GM12878 (cell line): ENCODE results near the gene CREBRF. TPM values are rescaled to one million over a fixed set of nuclear protein-coding genes. Genes with fewer than 3 reads are reported as not detected.

Experiments
- ATAC-seq: fragments of 200-7000 bp; cut with Tn5 transposase; 3 replicates; pipeline ENCODE4 v1.9.1; 2020; ENCODE audit warnings: mild to moderate bottlenecking, moderate library complexity
- BruUV-seq: library from RNA; stranded (reverse); fragments of 400-500 nt; replicated peaks from 2 replicates; lab custom pipeline; 2021; lab: Mats Ljungman, UMichigan
- CTCF ChIA-PET: fragments of 300-600 bp; sonication (Branson Sonifier 250); formaldehyde crosslinking; extraction: SDS; loops from one replicate; lab custom pipeline; 2021; ENCODE audit warnings: inconsistent platforms; lab: Yijun Ruan, JAX
- POLR2A ChIA-PET: fragments of 350-600 bp; formaldehyde crosslinking; extraction: SDS; loops from one replicate; lab custom pipeline; 2021; ENCODE audit warnings: inconsistent platforms; lab: Charles Lee
- RAD21 ChIA-PET: fragments of 300-600 bp; sonication (Branson Sonifier 250); formaldehyde crosslinking; loops from one replicate; lab custom pipeline; 2023; ENCODE audit warnings: antibody characterized with exemption; ENCODE audit not compliant: unreplicated experiment; lab: Charles Lee
- SMC1A ChIA-PET: fragments of 300-600 bp; sonication (Branson Sonifier 250); formaldehyde crosslinking; loops from one replicate; lab custom pipeline; 2023; ENCODE audit not compliant: unreplicated experiment, uncharacterized antibody; lab: Charles Lee
- DNase-seq: peaks from one replicate; pipeline ENCODE4 v3.0.0-alpha.2; 2011; ENCODE audit warnings: low read depth, low spot score
- FAIRE-seq: peaks from 3 replicates; lab custom pipeline; 2011; peaks lifted over from hg19 to GRCh38; lab: Jason Lieb, UNC
- H2AFZ ChIP-seq: 2 replicates; pipeline ENCODE4 v1.6.0; 2011; ENCODE audit warnings: low read depth, low read length, control low read depth; ENCODE audit not compliant: control insufficient read depth
- H3K27ac ChIP-seq: 2 replicates; pipeline ENCODE4 v1.5.1; 2011; ENCODE audit warnings: control low read depth; ENCODE audit not compliant: control insufficient read depth, insufficient read depth
- H3K27me3 ChIP-seq, 2 experiments: replicated peaks in 1 of 2; 2 replicates each; pipeline versions ENCODE4 v1.6.0 to v1.6.1; 2011; ENCODE audit warnings: low read length in 1 of 2; ENCODE audit not compliant: control insufficient read depth in 2 of 2, insufficient read depth in 2 of 2
- H3K36me3 ChIP-seq, 2 experiments: 2 replicates each; pipeline ENCODE4 v1.5.1; 2011; ENCODE audit warnings: low read length in 1 of 2; ENCODE audit not compliant: control insufficient read depth in 2 of 2, insufficient read depth in 2 of 2
- H3K4me1 ChIP-seq: 2 replicates; pipeline ENCODE4 v1.6.1; 2011; ENCODE audit warnings: mild to moderate bottlenecking, low read length, moderate library complexity, mixed read lengths; ENCODE audit not compliant: control insufficient read depth, insufficient read depth
- H3K4me2 ChIP-seq: 2 replicates; pipeline ENCODE4 v1.6.0; 2011; ENCODE audit warnings: control low read depth; ENCODE audit not compliant: control insufficient read depth, insufficient read depth
- H3K4me3 ChIP-seq: fragments of 200-600 bp; sonication (generic); 2 replicates; pipeline ENCODE4 v1.5.1; 2016
- H3K79me2 ChIP-seq: 2 replicates; pipeline ENCODE4 v1.6.0; 2011; ENCODE audit warnings: low read length; ENCODE audit not compliant: control insufficient read depth, insufficient read depth
- H3K9ac ChIP-seq: 2 replicates; pipeline ENCODE4 v1.8.0; 2011; ENCODE audit warnings: low read length, control low read depth, mixed read lengths; ENCODE audit not compliant: control insufficient read depth, insufficient read depth
- H3K9me3 ChIP-seq: replicated peaks from 3 replicates; pipeline ENCODE4 v1.5.1; 2011; ENCODE audit warnings: mild to moderate bottlenecking, low read length; ENCODE audit not compliant: control insufficient read depth, insufficient read depth
- H4K20me1 ChIP-seq: 2 replicates; pipeline ENCODE4 v1.6.0; 2011; ENCODE audit not compliant: control insufficient read depth, insufficient read depth
- CREB1 ChIP-seq: IDR thresholded peaks from 2 replicates; pipeline ENCODE4 v1.6.1; 2012; ENCODE audit warnings: low read depth, mild to moderate bottlenecking, inconsistent platforms
- FOXM1 ChIP-seq: IDR thresholded peaks from 2 replicates; pipeline ENCODE4 v1.6.1; 2012; ENCODE audit warnings: low read depth, mild to moderate bottlenecking, inconsistent platforms, low read length, moderate library complexity
- IKZF2 ChIP-seq, 2 experiments: fragments of 450-650 bp; IDR thresholded peaks; 2 replicates each; pipeline ENCODE4 v1.6.1; 2017; ENCODE audit warnings: mild to moderate bottlenecking in 2 of 2, moderate library complexity in 2 of 2
- MAX ChIP-seq: IDR thresholded peaks from 2 replicates; pipeline ENCODE4 v1.6.1; 2012; ENCODE audit warnings: low read depth, low read length, improper control_type of control experiment
- MXI1 ChIP-seq: fragments of 150-350 bp; IDR thresholded peaks from 2 replicates; pipeline ENCODE4 v1.6.1; 2011; ENCODE audit warnings: low read depth, mild to moderate bottlenecking, inconsistent platforms, low read length, improper control_type of control experiment
- SIN3A ChIP-seq: IDR thresholded peaks from 2 replicates; pipeline ENCODE4 v1.6.1; 2012; ENCODE audit warnings: low read depth, low read length, improper control_type of control experiment
- TBL1XR1 ChIP-seq: IDR thresholded peaks from 2 replicates; pipeline ENCODE4 v1.6.1; 2012; ENCODE audit warnings: low read depth, low read length, improper control_type of control experiment
- USF2 ChIP-seq: IDR thresholded peaks from 2 replicates; pipeline ENCODE4 v1.6.1; 2011; ENCODE audit warnings: low read depth, low read length, improper control_type of control experiment, borderline replicate concordance
- ZNF217 ChIP-seq: fragments of 450-650 bp; IDR thresholded peaks from 2 replicates; pipeline ENCODE4 v1.6.1; 2017; ENCODE audit warnings: antibody characterized with exemption, mild to moderate bottlenecking
- WGBS: methylation state at CpG from one replicate; pipeline ENCODE4 v1.1.6; 2016; ENCODE audit warnings: low lambda C conversion rate; ENCODE audit not compliant: insufficient replicate concordance, insufficient coverage; ENCODE audit errors: missing lambda C conversion rate; 5-methylcytosine and 5-hydroxymethylcytosine counted together
- in situ Hi-C: fragments of 300-500 bp; cut with MboI; formaldehyde crosslinking; loops from 9 replicates; pipeline ENCODE4 v1.14.3; 2018; ENCODE audit warnings: mixed read lengths
- intact Hi-C: fragments of 100-400 bp; cut with micrococcal nuclease; formaldehyde crosslinking; loops from one replicate; pipeline ENCODE4 v1.14.2; 2022; ENCODE audit not compliant: unreplicated experiment
- polyA plus RNA-seq, 11 experiments: library from polyadenylated mRNA; depleted of rRNA in 4 of 11; unstranded in 6 of 11; stranded (reverse) in 5 of 11; fragments of >200 nt; fragmentation: Nextera tagmentation in 4 of 11; fragmentation: Illumina TruSeq in 1 of 11; extraction: Ambion mirVana in 4 of 11; extraction: Trizol in 1 of 11; gene quantifications; 1 replicate in 1 of 11; 2 replicates in 10 of 11; pipeline versions ENCODE4 v1.2.1 to v1.2.3, GENCODE V29; 2011 to 2016; ENCODE audit warnings: inconsistent platforms in 2 of 11, missing spikeins in 2 of 11, low read depth in 1 of 11
- total RNA-seq, 4 experiments: library from RNA; depleted of rRNA in 3 of 4; stranded (reverse); fragments of >200 nt in 3 of 4; fragmentation: Illumina TruSeq in 1 of 4; extraction: Trizol in 1 of 4; gene quantifications; 2 replicates each; pipeline versions ENCODE4 v1.2.1 to v1.2.3, GENCODE V29; 2013 to 2021

CREBRF gene
- total and polyA plus RNA-seq, 10 of the 15 experiments (the other 5 are each of a cell fraction or from before 2014, with no cell fraction given), result 1.2 to 12.7 (median 3.9) TPM

- no peak for FAIRE-seq
Observed at GRCh38 chr5:173047838-173048105, 8.4 kb upstream of the CREBRF start.

More at GRCh38 chr5:173047838-173048105, 8.4 kb upstream of the CREBRF start:
- H3K27me3 ChIP-seq, result no peaks in the 10 kb centered on the region
- in situ Hi-C loops (no loop called here), intact Hi-C loops (no loop called here)
- H2AFZ ChIP-seq, result no peak overlapping the region
- POLR2A ChIA-PET, result no interaction called here
- no peak for DNase-seq
- H3K79me2 ChIP-seq, result no peaks in the 10 kb centered on the region
- TF ChIP-seq ZNF217 (no peak), FOXM1 (no peak), TBL1XR1 (no peak), MAX (no peak), USF2 (no peak), IKZF2 (IDR thresholded peaks at IDR 0.05) (no peak), SIN3A (no peak), MXI1 (no peak), CREB1 (no peak)
- SMC1A ChIA-PET, result no interaction called here
- H3K4me1 ChIP-seq, result peaks cover 11% of the 10 kb centered on the region
- no peaks in the 10 kb centered on the region for H3K36me3 ChIP-seq
- no peak overlapping the region for H3K9ac ChIP-seq
- H3K9me3 ChIP-seq, result no peaks in the 10 kb centered on the region
- WGBS, result 78% methylated on average over 4 of the region's 6 CpGs
- no peak overlapping the region for H3K4me2 ChIP-seq
- no peaks in the 10 kb centered on the region for H4K20me1 ChIP-seq
- no peak overlapping the region for H3K27ac ChIP-seq
- RAD21 ChIA-PET, result no interaction called here
- no peak overlapping the region for H3K4me3 ChIP-seq
- BruUV-seq, result no TSS peak
- CTCF ChIA-PET, result no interaction called here
- ATAC-seq, result no peak
